T-cell (primary cell): ENCODE measurements around the gene LMNA. TPM values are rescaled to one million over a fixed set of nuclear protein-coding genes. Genes with fewer than 3 reads are reported as not detected.

ENCODE experiments used
- ATAC-seq, 4 experiments: fragments of 200-7000 bp in 3 of 4; fragments of 150-1000 bp in 1 of 4; cut with Tn5 transposase; replicated peaks in 1 of 4; 1 replicate in 3 of 4; 2 replicates in 1 of 4; pipeline ENCODE4 v1.10.0; 2021; ENCODE audit warnings: moderate library complexity in 3 of 4, mild to moderate bottlenecking in 2 of 4, moderate number of reproducible peaks in 1 of 4
- CTCF ChIA-PET, 2 donors: fragments of 300-600 bp; sonication (Branson Sonifier 250); formaldehyde crosslinking; loops; one replicate each; lab custom pipeline; 2022; ENCODE audit warnings: antibody characterized with exemption in 2 of 2; lab: Charles Lee
- POLR2A ChIA-PET, 2 donors: fragments of 300-600 bp; sonication (Branson Sonifier 250); formaldehyde crosslinking; loops; one replicate each; lab custom pipeline; 2022; ENCODE audit warnings: antibody characterized with exemption in 2 of 2; lab: Charles Lee
- DNase-seq, 35 experiments: peaks; one replicate each; pipeline versions ENCODE4 v3.0.0 to v3.0.0-alpha.2; 2013 to 2023
- H3K27ac ChIP-seq: one replicate; pipeline ENCODE4 v1.5.1; 2013; ENCODE audit warnings: low read length
- H3K27me3 ChIP-seq, 2 experiments: replicated peaks in 1 of 2; 1 replicate in 1 of 2; 2 replicates in 1 of 2; pipeline versions ENCODE4 v1.6.1 to v1.7.0; 2013; ENCODE audit warnings: low read length in 1 of 2, mixed read lengths in 1 of 2; ENCODE audit not compliant: control insufficient read depth in 2 of 2, insufficient read depth in 2 of 2; ENCODE audit errors: extremely low read depth in 1 of 2
- H3K36me3 ChIP-seq, 2 donors: 1 replicate in 1 of 2; 2 replicates in 1 of 2; pipeline versions ENCODE4 v1.6.1 to v1.7.0; 2013; ENCODE audit warnings: low read length in 1 of 2; ENCODE audit not compliant: control insufficient read depth in 2 of 2, insufficient read depth in 1 of 2; ENCODE audit errors: extremely low read depth in 1 of 2
- H3K4me1 ChIP-seq, 2 experiments: 1 replicate in 1 of 2; 2 replicates in 1 of 2; pipeline versions ENCODE4 v1.6.1 to v1.7.0; 2013; ENCODE audit warnings: low read length in 2 of 2, mixed read lengths in 1 of 2; ENCODE audit not compliant: insufficient read depth in 2 of 2, control insufficient read depth in 1 of 2; ENCODE audit errors: extremely low read depth in 1 of 2
- H3K4me3 ChIP-seq, 2 donors: 1 replicate in 1 of 2; 2 replicates in 1 of 2; pipeline versions ENCODE4 v1.5.1 to v1.7.0; 2013; ENCODE audit warnings: mild to moderate bottlenecking in 2 of 2, low read length in 1 of 2, moderate library complexity in 1 of 2; ENCODE audit not compliant: control insufficient read depth in 1 of 2; ENCODE audit errors: extremely low read depth in 1 of 2
- H3K9me3 ChIP-seq: 2 replicates; pipeline ENCODE4 v1.7.0; 2013
- H3K27ac Mint-ChIP-seq, 2 donors: one replicate each; pipeline ENCODE4 v1.8.0; 2020 to 2021; ENCODE audit warnings: mild to moderate bottlenecking in 2 of 2, mixed read lengths in 2 of 2
- H3K27me3 Mint-ChIP-seq, 2 donors: one replicate each; pipeline ENCODE4 v1.8.0; 2021 to 2022; ENCODE audit warnings: mixed read lengths in 2 of 2
- H3K36me3 Mint-ChIP-seq: one replicate; pipeline ENCODE4 v1.8.0; 2021; ENCODE audit warnings: mixed read lengths
- H3K4me1 Mint-ChIP-seq, 3 donors: one replicate each; pipeline ENCODE4 v1.8.0; 2020 to 2022; ENCODE audit warnings: mixed read lengths in 3 of 3, mild to moderate bottlenecking in 1 of 3
- H3K4me3 Mint-ChIP-seq, 3 donors: one replicate each; pipeline ENCODE4 v1.8.0; 2020 to 2022; ENCODE audit warnings: mild to moderate bottlenecking in 3 of 3, mixed read lengths in 3 of 3, moderate library complexity in 3 of 3
- H3K9me3 Mint-ChIP-seq, 3 donors: one replicate each; pipeline ENCODE4 v1.8.0; 2020 to 2022; ENCODE audit warnings: mixed read lengths in 3 of 3
- WGBS: methylation state at CpG from one replicate; pipeline ENCODE4 v1.1.5; 2013; ENCODE audit warnings: missing lambda C conversion rate; ENCODE audit not compliant: insufficient coverage; 5-methylcytosine and 5-hydroxymethylcytosine counted together
- total RNA-seq, 35 experiments: library from RNA in 6 of 35; stranded (reverse) in 6 of 35; fragments of 120-200 nt in 1 of 35; gene quantifications; one replicate each; pipeline versions ENCODE4 v1.2.1 to v1.2.4 and lab custom pipeline; 2013 to 2026

Gene LMNA
- total RNA-seq, 5 donors from 2014 or later (not counting 1 experiment from before 2014, with no cell fraction given) = 40.3 to 970 (median 57.3) TPM

DNA sequence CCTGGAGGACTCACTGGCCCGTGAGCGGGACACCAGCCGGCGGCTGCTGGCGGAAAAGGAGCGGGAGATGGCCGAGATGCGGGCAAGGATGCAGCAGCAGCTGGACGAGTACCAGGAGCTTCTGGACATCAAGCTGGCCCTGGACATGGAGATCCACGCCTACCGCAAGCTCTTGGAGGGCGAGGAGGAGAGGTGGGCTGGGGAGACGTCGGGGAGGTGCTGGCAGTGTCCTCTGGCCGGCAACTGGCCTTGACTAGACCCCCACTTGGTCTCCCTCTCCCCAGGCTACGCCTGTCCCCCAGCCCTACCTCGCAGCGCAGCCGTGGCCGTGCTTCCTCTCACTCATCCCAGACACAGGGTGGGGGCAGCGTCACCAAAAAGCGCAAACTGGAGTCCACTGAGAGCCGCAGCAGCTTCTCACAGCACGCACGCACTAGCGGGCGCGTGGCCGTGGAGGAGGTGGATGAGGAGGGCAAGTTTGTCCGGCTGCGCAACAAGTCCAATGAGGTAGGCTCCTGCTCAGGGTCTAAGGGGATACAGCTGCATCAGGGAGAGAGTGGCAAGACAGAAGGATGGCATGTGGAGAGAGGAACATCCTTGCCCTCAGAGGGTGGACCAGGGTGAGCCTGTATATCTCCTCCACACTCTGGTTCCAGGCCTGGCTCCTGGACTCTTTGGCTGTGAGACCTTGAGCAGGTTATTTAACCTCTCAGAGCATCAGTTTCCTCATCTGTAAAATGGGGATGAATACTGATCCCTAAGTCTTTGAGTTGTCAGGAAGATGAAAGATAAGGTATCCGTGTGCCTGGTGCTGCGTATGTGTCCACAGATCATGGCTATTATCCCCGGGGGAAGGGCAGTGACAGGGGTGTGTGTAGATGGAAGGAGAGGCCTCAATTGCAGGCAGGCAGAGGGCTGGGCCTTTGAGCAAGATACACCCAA, 21.7 kb downstream of the LMNA start:
- POLR2A ChIA-PET = interaction anchor here in 1 of 2 donors (0.5 kb wide), 1 partner anchor 9 kb away, joined by 5 read pairs; no protein-coding TSS in a partner anchor
- DNase-seq = no peak

GRCh38 chr1:156136970-156137483, 22.5 kb downstream of the LMNA start:
- no peak overlapping the region for H3K27ac ChIP-seq
- Mint-ChIP-seq H3K27me3 (no peaks in the 10 kb centered on the region), H3K4me1 (no peaks in the 10 kb centered on the region), H3K4me3 (no peak overlapping the region), H3K9me3 (no peaks in the 10 kb centered on the region), H3K27ac (no peak overlapping the region), H3K36me3 (peaks cover 32% of the 10 kb centered on the region)
- H3K27me3 ChIP-seq = peaks cover 0 to 15% of the 10 kb centered on the region in 2 experiments
- H3K9me3 ChIP-seq = no peaks in the 10 kb centered on the region
- H3K4me3 ChIP-seq = no peak overlapping the region
- DNase-seq = no peak
- H3K4me1 ChIP-seq = no peaks in the 10 kb centered on the region
- CTCF ChIA-PET = interaction anchor here in 1 of 2 donors (1.0 kb wide), 1 partner anchor 40 kb away, joined by 5 read pairs; no protein-coding TSS in a partner anchor
- no peak for ATAC-seq
- 82% methylated on average over 6 of the region's 12 CpGs for WGBS
- POLR2A ChIA-PET = no interaction called here
- peaks cover 0 to 7% of the 10 kb centered on the region in 2 donors for H3K36me3 ChIP-seq

More for the DNA sequence above, 21.7 kb downstream of the LMNA start:
- no peaks in the 10 kb centered on the region for H3K9me3 ChIP-seq
- peaks cover 36% of the 10 kb centered on the region for H3K36me3 Mint-ChIP-seq
- CTCF ChIA-PET = interaction anchor here in 1 of 2 donors (9.9 kb wide), 1 partner anchor 42 kb away, joined by 115 read pairs; no protein-coding TSS in a partner anchor
- peaks cover 0 to 7% of the 10 kb centered on the region in 2 donors for H3K36me3 ChIP-seq
- H3K27me3 Mint-ChIP-seq = no peaks in the 10 kb centered on the region
- no peak overlapping the region for H3K4me3 Mint-ChIP-seq
- 94% methylated on average over 19 of the region's 34 CpGs for WGBS
- H3K27ac ChIP-seq = no peak overlapping the region
- ATAC-seq = no peak
- H3K9me3 Mint-ChIP-seq = no peaks in the 10 kb centered on the region
- H3K4me1 ChIP-seq = no peaks in the 10 kb centered on the region
- H3K27ac Mint-ChIP-seq = no peak overlapping the region
- no peak overlapping the region for H3K4me3 ChIP-seq
- H3K27me3 ChIP-seq = peaks cover 0 to 15% of the 10 kb centered on the region in 2 experiments
- H3K4me1 Mint-ChIP-seq = no peaks in the 10 kb centered on the region

DNA sequence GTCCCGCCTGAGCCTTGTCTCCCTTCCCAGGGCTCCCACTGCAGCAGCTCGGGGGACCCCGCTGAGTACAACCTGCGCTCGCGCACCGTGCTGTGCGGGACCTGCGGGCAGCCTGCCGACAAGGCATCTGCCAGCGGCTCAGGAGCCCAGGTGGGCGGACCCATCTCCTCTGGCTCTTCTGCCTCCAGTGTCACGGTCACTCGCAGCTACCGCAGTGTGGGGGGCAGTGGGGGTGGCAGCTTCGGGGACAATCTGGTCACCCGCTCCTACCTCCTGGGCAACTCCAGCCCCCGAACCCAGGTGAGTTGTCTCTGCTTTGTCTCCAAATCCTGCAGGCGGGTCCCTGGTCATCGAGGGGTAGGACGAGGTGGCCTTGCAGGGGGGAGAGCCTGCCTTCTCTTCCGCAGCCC, 24.0 kb downstream of the LMNA start:
- CTCF ChIA-PET = no interaction called here
- Mint-ChIP-seq H3K36me3 (peaks cover 32% of the 10 kb centered on the region), H3K27me3 (no peaks in the 10 kb centered on the region), H3K4me3 (no peak overlapping the region), H3K9me3 (no peaks in the 10 kb centered on the region), H3K4me1 (no peaks in the 10 kb centered on the region), H3K27ac (no peak overlapping the region)
- H3K27me3 ChIP-seq = peaks cover 0 to 15% of the 10 kb centered on the region in 2 experiments
- WGBS = 96% methylated on average over 20 of the region's 22 CpGs
- no peaks in the 10 kb centered on the region for H3K4me1 ChIP-seq
- ATAC-seq (peak in 1 of 4 experiments; percentile 3), DNase-seq (no peak)
- no peak overlapping the region for H3K4me3 ChIP-seq
- H3K36me3 ChIP-seq = peaks cover 0 to 7% of the 10 kb centered on the region in 2 donors
- no peak overlapping the region for H3K27ac ChIP-seq
- H3K9me3 ChIP-seq = no peaks in the 10 kb centered on the region
- POLR2A ChIA-PET = no interaction called here

DNA sequence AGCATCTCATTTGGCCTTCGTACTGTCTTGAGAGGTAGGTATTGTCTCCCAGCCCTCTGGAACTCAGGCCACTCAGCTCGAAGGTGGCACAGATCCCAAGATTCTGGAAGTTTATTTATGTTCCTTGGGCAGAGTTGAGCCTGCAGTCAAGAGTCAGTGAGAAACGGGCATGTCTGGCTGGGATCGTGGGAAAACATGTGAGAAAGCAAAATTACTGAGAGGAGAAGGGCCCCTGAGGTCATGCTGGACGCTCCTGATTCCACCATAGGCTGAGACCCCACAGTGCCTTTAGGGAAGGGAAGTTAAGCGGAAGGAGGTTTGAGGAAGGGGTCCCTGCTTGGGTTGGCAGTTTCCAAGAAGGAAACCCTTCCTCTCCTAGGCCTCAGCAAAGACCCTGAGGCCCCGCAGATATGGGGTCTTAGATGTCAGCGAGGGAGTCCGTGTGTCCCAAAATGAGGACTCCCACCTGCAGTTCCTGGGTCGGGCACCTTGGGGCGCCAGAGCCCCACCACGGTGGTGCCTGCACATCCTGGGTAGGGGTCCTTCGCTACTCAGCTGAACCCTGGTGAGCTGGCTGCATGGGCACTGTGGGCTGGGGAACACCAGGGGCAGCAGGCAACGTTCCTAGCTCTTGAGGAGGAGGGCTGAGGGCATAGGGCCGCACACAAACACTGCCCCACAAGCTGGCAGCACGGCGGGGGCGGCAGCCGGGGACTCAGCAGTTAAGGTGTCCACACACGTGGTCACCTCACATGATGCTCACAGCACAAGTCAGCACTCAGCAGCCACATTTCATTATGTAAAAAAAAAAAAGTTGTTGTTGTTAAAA, 26.6 kb downstream of the LMNA start:
- no peak for ATAC-seq
- POLR2A ChIA-PET = interaction anchor here in 1 of 2 donors (0.6 kb wide), 1 partner anchor 144 kb away, joined by 3 read pairs; no protein-coding TSS in a partner anchor
- peak overlapping the region in 1 of 2 donors; percentile 48 for H3K27ac Mint-ChIP-seq

DNA sequence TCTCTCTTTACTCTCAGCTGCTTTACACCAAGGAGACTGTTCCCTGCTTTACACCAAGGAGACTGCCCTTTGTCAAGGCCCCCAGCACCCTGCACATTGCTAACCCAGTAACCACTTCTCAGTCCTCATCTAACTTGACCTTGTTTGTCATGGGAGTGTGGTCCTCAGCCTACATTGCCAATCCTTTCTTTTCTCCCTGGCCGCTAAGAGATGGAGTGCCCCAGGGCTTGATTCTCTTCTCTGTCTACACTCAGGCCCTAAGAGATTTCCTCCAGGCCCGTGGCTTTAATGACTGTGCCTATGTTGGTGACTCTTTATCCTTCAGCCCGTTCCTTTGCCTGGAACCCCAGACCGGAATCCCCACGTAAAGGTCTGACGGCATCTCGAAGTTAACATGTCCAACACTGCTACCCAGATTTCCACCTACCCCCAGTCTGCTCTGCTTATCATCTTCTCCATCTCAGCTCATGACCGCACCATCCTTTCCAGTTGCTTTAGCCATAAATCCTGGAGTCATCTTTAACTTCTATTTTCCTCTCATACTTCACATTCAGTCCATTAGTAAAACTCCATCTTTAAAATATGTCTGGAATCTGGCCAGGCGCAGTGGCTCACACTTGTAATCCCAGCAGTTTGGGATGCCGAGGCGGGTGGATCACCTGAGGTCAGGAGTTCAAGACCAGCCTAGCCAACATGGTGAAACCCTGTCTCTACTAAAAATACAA, 29.4 kb downstream of the LMNA start:
- Histone ChIP-seq H3K36me3 (no peaks in the 10 kb centered on the region), H3K9me3 (no peaks in the 10 kb centered on the region), H3K27ac (no peak overlapping the region), H3K27me3 (peaks cover 0 to 11% of the 10 kb centered on the region in 2 experiments), H3K4me1 (peaks cover 2 to 22% of the 10 kb centered on the region in 2 experiments), H3K4me3 (no peak overlapping the region)
- 87% methylated on average over 11 of the region's 11 CpGs for WGBS
- Mint-ChIP-seq H3K4me3 (no peak overlapping the region), H3K27ac (no peak overlapping the region), H3K36me3 (peaks cover 6% of the 10 kb centered on the region), H3K9me3 (no peaks in the 10 kb centered on the region), H3K27me3 (no peaks in the 10 kb centered on the region), H3K4me1 (peaks cover 17 to 23% (median 21%) of the 10 kb centered on the region in 3 donors)
- no peak for DNase-seq
- CTCF ChIA-PET = interaction anchor here (0.5 to 2.5 kb wide), 3 partner anchors 51 to 82 kb away, joined by 8 to 31 read pairs (median 11); no protein-coding TSS in a partner anchor
- no peak for ATAC-seq
- POLR2A ChIA-PET = no interaction called here

More for the DNA sequence above, 26.6 kb downstream of the LMNA start:
- peaks cover 5 to 6% (median 6%) of the 10 kb centered on the region in 3 donors for H3K4me1 Mint-ChIP-seq
- H3K27ac ChIP-seq = no peak overlapping the region
- no peaks in the 10 kb centered on the region for H3K9me3 ChIP-seq
- H3K27me3 Mint-ChIP-seq = no peaks in the 10 kb centered on the region
- H3K9me3 Mint-ChIP-seq = no peaks in the 10 kb centered on the region
- peaks cover 0 to 4% of the 10 kb centered on the region in 2 experiments for H3K4me1 ChIP-seq
- H3K36me3 Mint-ChIP-seq = peaks cover 18% of the 10 kb centered on the region
- no peaks in the 10 kb centered on the region for H3K36me3 ChIP-seq
- H3K4me3 ChIP-seq = no peak overlapping the region
- CTCF ChIA-PET = interaction anchor here (0.7 to 2.4 kb wide), 7 partner anchors 13 to 142 kb away, joined by 3 to 13 read pairs (median 4); partner anchors contain the start of gene PMF1 (in 1 of the 2)
- no peak overlapping the region for H3K4me3 Mint-ChIP-seq
- 61% methylated on average over 13 of the region's 20 CpGs for WGBS
- peak in 3 of 35 experiments; percentile 23 to 30 (median 29) for DNase-seq
- H3K27me3 ChIP-seq = peaks cover 0 to 7% of the 10 kb centered on the region in 2 experiments
